Peyer's patch (tissue), 4 donors: ENCODE results near the gene RBM10.
"Not testable (repeated sequence)": the region's sequence is repeated elsewhere in the genome, so short reads cannot be mapped to it uniquely, and the experiment has no call there.

Source experiments
- CTCF ChIP-seq, 6 experiments: fragments of 450-650 bp in 4 of 6; fragments of 200-600 bp in 2 of 6; sonication (generic) in 1 of 6; IDR thresholded peaks; one replicate each; pipeline ENCODE4 v1.5.1; 2017 to 2019; ENCODE audit warnings: antibody characterized with exemption in 6 of 6, mild to moderate bottlenecking in 3 of 6, moderate library complexity in 1 of 6
- POLR2A ChIP-seq, 2 donors: fragments of 450-650 bp; IDR thresholded peaks; one replicate each; pipeline ENCODE4 v1.5.1; 2017; ENCODE audit warnings: antibody characterized with exemption in 2 of 2, mild to moderate bottlenecking in 2 of 2, moderate library complexity in 2 of 2

DNA sequence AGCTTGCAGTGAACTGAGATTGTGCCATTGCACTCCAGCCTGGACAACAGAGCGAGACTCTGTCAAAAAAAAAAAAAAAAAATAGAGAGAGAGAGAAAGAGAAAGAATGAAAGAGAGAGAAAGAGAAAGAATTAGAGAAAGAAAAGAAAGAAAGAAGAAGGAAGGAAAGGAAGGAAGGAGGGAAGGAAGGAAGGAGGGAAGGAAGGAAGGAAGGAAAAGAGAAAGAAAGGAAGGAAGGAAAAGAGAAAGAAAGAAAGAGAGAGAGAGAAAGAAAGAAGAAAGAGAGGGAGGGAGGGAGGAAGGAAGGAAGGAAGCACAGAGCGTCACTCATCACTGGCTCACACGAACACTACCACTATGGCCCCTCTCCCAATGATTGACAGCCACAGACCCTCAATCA, 20.6 kb upstream of the RBM10 start:
- TF ChIP-seq POLR2A, CTCF (IDR thresholded peaks at IDR 0.05): not testable (repeated sequence)
